Panc1 (cell line): ENCODE results near the gene ST6GALNAC1. TPM values are rescaled to one million over a fixed set of nuclear protein-coding genes. Genes with fewer than 3 reads are reported as not detected.

Source experiments
- ATAC-seq: fragments of 200-7000 bp; cut with Tn5 transposase; 2 replicates; pipeline ENCODE4 v1.9.1; 2020; ENCODE audit warnings: mild to moderate bottlenecking, moderate library complexity
- BruUV-seq: library from RNA; stranded (reverse); fragments of 400-500 nt; replicated peaks from 2 replicates; lab custom pipeline; 2021; lab: Mats Ljungman, UMichigan
- CTCF ChIA-PET: fragments of 300-600 bp; sonication (Branson Sonifier 250); formaldehyde crosslinking; loops from one replicate; lab custom pipeline; 2022; ENCODE audit warnings: antibody characterized with exemption; lab: Charles Lee
- POLR2A ChIA-PET: fragments of 300-600 bp; sonication (Branson Sonifier 250); formaldehyde crosslinking; loops from one replicate; lab custom pipeline; 2022; ENCODE audit warnings: antibody characterized with exemption; lab: Charles Lee
- DNase-seq: peaks from one replicate; pipeline ENCODE4 v3.0.0-alpha.2; 2010; ENCODE audit warnings: low read depth, low spot score
- H3K27ac ChIP-seq: 2 replicates; pipeline ENCODE4 v1.5.1; 2011; ENCODE audit warnings: mild to moderate bottlenecking, low read length, inconsistent platforms
- H3K27me3 ChIP-seq: fragments of 200-500 bp; sonication (Bioruptor generic); 2 replicates; pipeline ENCODE4 v1.6.0; 2014; ENCODE audit warnings: low read length, inconsistent platforms; ENCODE audit not compliant: control insufficient read depth, insufficient read depth
- H3K36me3 ChIP-seq: fragments of 200-500 bp; sonication (Bioruptor generic); 2 replicates; pipeline ENCODE4 v1.5.1; 2014; ENCODE audit warnings: inconsistent platforms, mild to moderate bottlenecking, low read length, moderate library complexity; ENCODE audit not compliant: control insufficient read depth, insufficient read depth
- H3K4me1 ChIP-seq: 2 replicates; pipeline ENCODE4 v1.5.1; 2011; ENCODE audit warnings: inconsistent platforms, mild to moderate bottlenecking, low read length, moderate library complexity; ENCODE audit not compliant: control insufficient read depth, insufficient read depth
- H3K4me3 ChIP-seq, 2 experiments: 2 replicates each; pipeline ENCODE4 v1.5.1; 2011 to 2012; ENCODE audit warnings: low read depth in 2 of 2, low read length in 2 of 2, mild to moderate bottlenecking in 2 of 2, inconsistent platforms in 1 of 2, moderate library complexity in 1 of 2
- H3K9me3 ChIP-seq: fragments of 200-500 bp; sonication (Bioruptor generic); 2 replicates; pipeline ENCODE4 v1.5.1; 2014; ENCODE audit warnings: low read depth, mild to moderate bottlenecking, inconsistent platforms, low read length, moderate library complexity; ENCODE audit not compliant: control insufficient read depth, insufficient read depth
- CTCF ChIP-seq: fragments of 450-650 bp; IDR thresholded peaks from 2 replicates; pipeline ENCODE4 v1.5.1; 2017; ENCODE audit warnings: mild to moderate bottlenecking
- POLR2AphosphoS5 ChIP-seq: IDR thresholded peaks from 2 replicates; pipeline ENCODE4 v1.6.1; 2012; ENCODE audit warnings: mild to moderate bottlenecking, low read depth, low read length, moderate library complexity
- REST ChIP-seq, 2 experiments: IDR thresholded peaks; 2 replicates each; pipeline ENCODE4 v1.6.1; 2011 to 2012; ENCODE audit warnings: low read depth in 2 of 2, control low read depth in 1 of 2, low read length in 1 of 2, mild to moderate bottlenecking in 1 of 2, moderate library complexity in 1 of 2; ENCODE audit not compliant: insufficient read depth in 1 of 2
- SIN3A ChIP-seq: IDR thresholded peaks from 2 replicates; pipeline ENCODE4 v1.6.1; 2012; ENCODE audit warnings: low read depth, mild to moderate bottlenecking, low read length, moderate library complexity, borderline replicate concordance; ENCODE audit not compliant: insufficient read depth
- TCF7L2 ChIP-seq: IDR thresholded peaks from 2 replicates; pipeline ENCODE4 v1.6.1; 2011; ENCODE audit warnings: mild to moderate bottlenecking, low read depth, low read length, inconsistent platforms
- in situ Hi-C: cut with HindIII; loops from 2 replicates; pipeline ENCODE4 v1.10.0; 2016; ENCODE audit warnings: low sequenced_read_pairs, low pct_unique_long_range_greater_than_20kb
- intact Hi-C: fragments of 100-400 bp; cut with micrococcal nuclease; formaldehyde crosslinking; loops from one replicate; pipeline ENCODE4 v1.10.0; 2022; ENCODE audit not compliant: unreplicated experiment
- total RNA-seq: library from RNA; stranded (reverse); gene quantifications from one replicate; pipeline ENCODE4 v1.2.1, GENCODE V29; 2021; ENCODE audit not compliant: unreplicated experiment

Gene ST6GALNAC1
- total RNA-seq, 1 experiment from 2014 or later: 0.15 TPM

- POLR2A ChIA-PET: interaction anchor here (0.6 to 1.4 kb wide), 4 partner anchors 15 to 212 kb away, joined by 3 to 5 read pairs (median 4); no protein-coding TSS in a partner anchor
- Histone ChIP-seq H3K36me3 (no peaks in the 10 kb centered on the region), H3K9me3 (no peaks in the 10 kb centered on the region), H3K27ac (peak overlapping the region; percentile 34), H3K4me3 (no peak overlapping the region), H3K4me1 (peaks cover 21% of the 10 kb centered on the region), H3K27me3 (no peaks in the 10 kb centered on the region)
- intact Hi-C loops (no loop called here), in situ Hi-C loops (no loop called here)
- CTCF ChIA-PET: interaction anchor here (1.2 kb wide), 1 partner anchor 43 kb away, joined by 4 read pairs; no protein-coding TSS in a partner anchor
- BruUV-seq: no TSS peak
- ATAC-seq (no peak), DNase-seq (no peak)
- TF ChIP-seq POLR2AphosphoS5: no peak
- no peak for TF ChIP-seq REST (IDR thresholded peaks at IDR 0.05; ENCODE audit: insufficient read depth in 1 of 2, low read depth in 2 of 2, low read length in 1 of 2)
- TF ChIP-seq SIN3A: no peak
- TF ChIP-seq CTCF: no peak
- no peak for TF ChIP-seq TCF7L2
Observed at GRCh38 chr17:76582660-76583059, 60.9 kb downstream of the ST6GALNAC1 start.

GRCh38 chr17:76581515-76581914, 62.0 kb downstream of the ST6GALNAC1 start:
- no peak for ATAC-seq
- TF ChIP-seq TCF7L2 (no peak), SIN3A (no peak), REST (IDR thresholded peaks at IDR 0.05; ENCODE audit: insufficient read depth in 1 of 2, low read depth in 2 of 2, low read length in 1 of 2) (no peak), CTCF (no peak), POLR2AphosphoS5 (no peak)
- Histone ChIP-seq H3K4me3 (no peak overlapping the region), H3K36me3 (no peaks in the 10 kb centered on the region), H3K4me1 (peaks cover 21% of the 10 kb centered on the region), H3K27me3 (no peaks in the 10 kb centered on the region), H3K27ac (no peak overlapping the region), H3K9me3 (no peaks in the 10 kb centered on the region)
- POLR2A ChIA-PET: interaction anchor here (0.6 to 0.7 kb wide), 2 partner anchors 10 to 45 kb away, joined by 3 to 14 read pairs; no protein-coding TSS in a partner anchor
- intact Hi-C loops: no loop called here
- no TSS peak for BruUV-seq
- DNase-seq: no peak
- CTCF ChIA-PET: interaction anchor here (0.6 kb wide), 2 partner anchors 18 to 29 kb away, joined by 4 to 11 read pairs; no protein-coding TSS in a partner anchor
- in situ Hi-C loops: no loop called here
